Colon (tissue), 2 donors: ENCODE measurements around the gene ERICH4.
"Not testable (repeated sequence)": the region's sequence is repeated elsewhere in the genome, so short reads cannot be mapped to it uniquely, and the experiment has no call there.

Experiments used
- FAIRE-seq: peaks from 2 replicates; lab custom pipeline; 2012; peaks lifted over from hg19 to GRCh38; lab: Jason Lieb, UNC
- donor health status: control.
- donor health status: control.

ERICH4 gene

DNA sequence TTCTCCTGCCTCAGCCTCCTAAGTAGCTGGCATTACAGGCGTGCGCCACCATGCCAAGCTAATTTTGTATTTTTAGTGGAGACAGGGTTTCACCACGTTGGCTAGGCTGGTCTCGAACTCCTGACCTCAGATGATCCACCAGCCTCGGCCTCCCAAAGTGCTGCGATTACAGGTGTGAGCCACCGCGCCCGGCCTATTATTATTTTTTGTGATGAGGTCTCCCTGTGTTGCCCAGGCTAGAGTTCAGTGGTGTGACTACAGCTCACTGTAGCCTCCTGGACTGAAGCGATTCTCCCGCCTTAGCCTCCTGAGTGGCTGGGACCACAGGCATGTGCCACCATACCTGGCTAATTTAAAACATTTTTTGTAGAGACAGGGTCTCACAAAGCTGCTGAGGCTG, 7.6 kb upstream of the ERICH4 start:
- FAIRE-seq: not testable (repeated sequence)

DNA sequence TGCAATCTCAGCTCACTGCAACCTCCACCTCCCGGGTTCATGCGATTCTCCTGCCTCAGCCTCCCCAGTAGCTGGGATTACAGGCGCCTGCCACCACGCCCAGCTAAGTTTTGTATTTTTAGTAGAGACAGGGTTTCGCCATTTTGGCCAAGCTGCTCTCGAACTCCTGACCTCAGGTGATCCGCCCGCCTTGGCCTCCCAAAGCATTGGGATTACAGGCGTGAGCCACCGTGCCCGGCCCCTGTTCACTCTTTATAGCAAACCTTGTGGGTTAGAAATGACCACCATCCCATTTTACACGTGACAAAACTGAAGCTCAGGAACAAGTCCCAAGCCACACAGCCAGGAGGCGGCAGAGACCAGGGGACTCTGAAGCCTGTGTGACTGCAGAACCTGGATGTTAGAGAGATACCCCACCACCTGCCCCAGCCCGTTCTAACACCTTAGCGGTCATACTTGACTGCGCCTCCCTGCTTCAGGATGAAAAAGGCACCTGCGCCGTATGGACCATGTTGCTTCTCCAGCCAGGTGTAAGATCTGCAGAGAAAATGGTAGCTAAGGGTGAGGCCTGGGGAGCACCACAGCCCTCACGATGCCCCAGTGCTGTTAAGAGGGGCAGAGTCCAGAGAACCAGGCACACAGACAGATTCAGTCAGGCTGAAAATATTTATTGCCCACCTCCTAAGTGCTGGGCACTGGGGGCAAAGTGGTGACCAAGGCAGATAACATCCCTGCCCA, 6.9 kb upstream of the ERICH4 start:
- no peak for FAIRE-seq

DNA sequence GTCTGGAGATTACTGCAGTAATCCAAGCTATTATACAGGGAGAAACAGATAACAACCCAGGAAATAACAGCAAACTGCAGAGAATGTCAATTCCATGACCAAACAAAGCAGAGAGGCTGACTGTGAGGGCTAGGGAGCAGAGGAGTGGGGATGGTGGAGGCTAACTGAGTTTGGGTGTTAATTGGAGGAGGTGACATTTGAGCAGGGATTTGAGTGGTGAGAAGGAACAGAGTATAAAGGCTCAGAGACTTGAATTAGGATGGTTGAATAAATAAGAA, 6.3 kb upstream of the ERICH4 start:
- no peak for FAIRE-seq

GRCh38 chr19:41437944-41438574, 4.9 kb upstream of the ERICH4 start:
- no peak for FAIRE-seq

GRCh38 chr19:41439441-41440222, 3.3 kb upstream of the ERICH4 start, which contains the start of gene DMAC2:
TSS of gene DMAC2 (minus strand) at chr19:41439912. CDS start at chr19:41439899, 13 bp downstream.
- peak; percentile 49 for FAIRE-seq

DNA sequence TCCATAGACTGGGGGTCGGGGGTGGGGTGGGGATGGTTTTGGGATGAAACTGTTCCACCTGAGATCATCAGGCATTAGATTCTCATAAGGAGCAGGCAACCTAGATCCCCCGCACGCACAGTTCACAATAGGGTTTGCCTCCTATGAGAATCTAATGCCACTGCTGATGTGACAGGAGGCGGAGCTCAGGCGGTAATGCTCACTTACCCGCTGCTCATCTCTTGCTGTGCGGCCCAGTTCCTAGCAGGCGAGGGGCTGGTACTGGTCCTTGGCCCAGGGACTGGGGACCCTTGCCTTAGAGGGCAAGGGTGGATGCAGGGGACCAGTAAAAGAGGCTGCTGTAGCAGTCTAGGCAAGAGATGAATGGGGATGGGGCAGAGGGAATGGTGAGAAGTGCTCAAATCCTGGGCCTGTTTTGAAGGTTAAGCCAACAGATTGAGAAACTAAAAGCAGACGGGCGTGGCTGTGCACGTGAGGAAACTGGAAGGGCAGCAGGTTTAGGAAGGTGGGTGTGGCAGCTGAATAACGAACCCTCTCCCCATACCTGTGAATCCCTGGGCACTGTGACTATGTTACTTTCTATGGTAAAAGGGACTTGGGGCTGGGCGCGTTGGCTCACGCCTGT, 1.5 kb upstream of the ERICH4 start:
- FAIRE-seq: no peak

GRCh38 chr19:41443813-41444455, 978 bp downstream of the ERICH4 start:
- FAIRE-seq: no peak

DNA sequence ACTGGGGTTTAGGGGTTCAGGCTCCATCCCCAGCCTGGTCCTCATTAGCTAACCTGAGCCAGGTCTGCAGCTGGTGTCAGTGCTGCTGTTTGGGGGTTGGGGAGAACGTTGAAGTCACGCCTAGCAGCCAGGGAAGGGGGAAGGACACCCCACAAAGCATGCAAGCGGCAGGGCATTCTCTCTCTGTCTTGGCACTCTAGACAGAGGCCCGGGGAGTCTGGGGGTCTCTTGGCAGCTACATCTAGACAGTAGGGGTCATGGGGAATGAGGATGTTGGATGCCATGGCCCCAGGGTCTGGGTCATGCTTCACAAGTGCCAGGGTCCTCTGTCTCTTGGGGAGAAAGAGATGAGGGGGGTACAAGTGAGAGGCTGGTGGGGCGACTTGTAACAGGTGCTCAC, 2.6 kb downstream of the ERICH4 start:
- FAIRE-seq: no peak

GRCh38 chr19:41447732-41448332, 4.9 kb downstream of the ERICH4 start:
- no peak for FAIRE-seq

- FAIRE-seq: no peak
These were observed 6.3 kb downstream of the ERICH4 start for GRCh38 chr19:41449079-41449864.

- no peak for FAIRE-seq
These were observed 6.9 kb downstream of the ERICH4 start for GRCh38 chr19:41449865-41450178.

- FAIRE-seq: no peak
These were observed 9.8 kb downstream of the ERICH4 start for GRCh38 chr19:41452584-41453275.

DNA sequence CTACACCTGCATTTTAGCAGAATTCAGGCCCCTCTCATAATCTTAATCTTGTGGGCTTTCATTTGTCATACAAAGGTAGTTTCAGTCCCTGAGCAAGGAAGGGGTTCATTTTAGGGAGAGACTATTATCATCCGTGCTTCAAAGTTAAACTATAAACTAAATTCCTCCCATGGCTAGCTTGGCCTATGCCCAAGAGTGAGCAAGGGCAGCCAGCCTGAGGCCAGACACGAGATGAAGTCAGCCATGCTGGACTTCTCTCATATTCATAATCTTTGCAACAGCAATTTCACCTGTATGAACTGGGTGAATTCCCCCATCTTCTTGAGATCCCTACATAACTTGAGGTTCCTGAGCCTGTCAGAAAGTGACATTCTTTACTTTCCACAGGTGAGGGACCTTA, 13.0 kb downstream of the ERICH4 start:
- FAIRE-seq: no peak

DNA sequence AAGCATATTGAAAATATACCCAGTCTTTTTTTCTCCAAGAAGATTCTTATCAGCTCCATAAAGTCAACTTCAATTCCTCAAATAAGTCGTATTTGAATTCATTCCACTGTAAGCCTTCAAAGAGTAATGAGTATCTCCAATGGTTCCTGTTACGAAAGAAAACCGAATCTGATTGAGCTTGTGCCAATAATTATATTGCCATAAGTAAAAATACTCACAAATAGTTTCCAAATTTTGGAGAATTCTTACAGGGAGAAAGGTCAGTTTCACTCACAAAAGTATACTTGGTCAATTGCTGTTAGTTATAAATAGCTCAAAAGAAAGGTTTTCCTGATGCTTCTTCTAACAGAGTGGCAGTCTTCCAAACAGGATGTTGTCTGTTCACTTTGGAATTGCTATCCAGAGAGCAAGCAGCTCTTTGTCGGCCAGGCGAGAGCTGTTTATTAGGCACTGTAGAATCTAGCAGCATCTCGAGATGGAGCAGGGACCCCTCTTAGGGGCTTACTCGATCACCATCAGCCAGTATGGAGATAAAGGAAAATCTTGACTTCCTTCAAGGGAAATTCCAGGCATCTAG, 13.5 kb downstream of the ERICH4 start:
- no peak for FAIRE-seq

DNA sequence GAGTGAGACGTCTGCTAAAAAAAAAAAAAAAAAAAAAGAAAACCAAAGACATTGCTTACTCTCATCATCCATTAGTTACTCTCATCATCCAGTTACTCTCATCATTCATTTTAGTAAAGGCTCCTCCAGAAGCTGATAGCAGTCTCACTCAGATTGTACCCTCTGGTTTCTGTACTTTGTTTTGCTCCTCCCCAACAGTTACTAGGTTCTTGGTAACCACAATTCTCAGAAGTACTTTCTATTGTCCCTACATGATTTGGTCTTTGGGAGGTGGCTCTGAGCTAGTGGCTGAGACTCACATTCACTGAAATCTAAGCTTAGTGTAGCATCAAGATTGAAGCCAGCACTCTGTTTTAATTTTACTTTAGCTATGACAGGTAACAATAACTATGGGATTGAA, 14.3 kb downstream of the ERICH4 start:
- no peak for FAIRE-seq

- no peak for FAIRE-seq
These were observed 19.5 kb downstream of the ERICH4 start for GRCh38 chr19:41462497-41462896.

DNA sequence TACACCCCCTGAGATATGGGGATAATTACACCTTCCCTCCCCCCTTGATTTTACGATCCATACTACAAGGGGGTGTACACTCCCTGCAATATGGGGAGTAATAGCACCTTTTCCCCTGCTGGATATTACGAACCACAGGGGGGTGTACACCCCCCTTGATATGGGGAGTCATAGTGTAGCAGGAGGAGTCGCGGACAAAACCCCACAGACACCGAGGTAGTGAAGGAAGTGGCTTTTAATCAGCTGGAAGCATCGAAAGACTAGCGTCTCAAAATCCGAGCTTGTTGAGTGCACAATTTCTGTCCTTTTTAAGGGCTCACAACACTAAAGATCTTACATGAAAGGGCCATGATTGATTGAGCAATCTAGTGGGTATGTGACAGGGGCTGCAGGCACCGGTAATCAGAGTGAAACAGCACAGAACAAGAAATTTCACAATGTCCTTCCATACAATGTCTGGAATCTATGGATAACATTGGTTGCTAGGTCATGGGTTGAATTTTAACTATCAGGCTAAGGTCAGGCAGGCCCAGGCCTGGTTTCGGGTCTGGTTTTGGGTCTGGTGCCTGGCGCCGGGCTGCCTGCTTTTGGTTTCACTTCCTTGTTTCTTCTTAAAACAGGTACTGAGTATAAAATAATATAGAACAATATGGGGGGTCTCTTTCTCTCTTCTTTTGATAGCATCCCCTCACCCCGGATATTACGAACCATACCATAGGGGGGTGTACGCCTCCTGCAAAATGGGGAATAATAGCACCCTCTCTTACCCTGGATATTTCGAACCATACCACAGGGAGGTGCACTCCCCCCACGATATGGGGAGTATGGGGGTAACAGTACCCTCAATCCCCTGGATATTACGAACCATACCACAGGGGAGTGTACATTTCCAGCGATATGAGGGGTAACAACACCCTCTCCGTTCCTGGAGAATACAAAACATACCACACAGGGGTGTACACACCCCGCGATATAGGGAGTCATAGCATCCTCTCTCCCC, 20.6 kb downstream of the ERICH4 start:
- FAIRE-seq: not testable (repeated sequence)

- FAIRE-seq: no peak
These were observed 33.6 kb downstream of the ERICH4 start for GRCh38 chr19:41476583-41476982.

- no peak for FAIRE-seq
These were observed 35.2 kb downstream of the ERICH4 start for GRCh38 chr19:41478171-41478570.
